Measurements from ENCODE around the gene PLA2G4B. TPM values are rescaled to one million over a fixed set of nuclear protein-coding genes. Genes with fewer than 3 reads are reported as not detected.

PLA2G4B gene
- total and polyA plus RNA-seq, 2 experiments from 2014 or later = 2.7 to 19.6 TPM

- Histone ChIP-seq H4K20me1 (ENCODE audit: insufficient read depth, poor library complexity, severe bottlenecking) (no peaks in the 10 kb centered on the region), H3K27me3 (no peaks in the 10 kb centered on the region), H3K9me3 (ENCODE audit: low read depth) (no peaks in the 10 kb centered on the region), H3K27ac (no peak overlapping the region), H3K4me2 (no peak overlapping the region), H3K36me3 (replicated peaks; ENCODE audit: insufficient read depth, low read depth) (no peaks in the 10 kb centered on the region), H3K79me2 (no peaks in the 10 kb centered on the region), H3K4me1 (ENCODE audit: insufficient read depth) (no peaks in the 10 kb centered on the region), H3K9me2 (replicated peaks; ENCODE audit: insufficient read depth) (no peaks in the 10 kb centered on the region), H3K4me3 (no peak overlapping the region), H2AFZ (no peak overlapping the region)
- 91% methylated on average over 14 of the region's 16 CpGs for WGBS (ENCODE audit: low lambda C conversion rate, missing lambda C conversion rate)
- DNase-seq (ENCODE audit: low spot score) = no peak
- TF ChIP-seq EZH2 (IDR thresholded peaks at IDR 0.05; ENCODE audit: borderline replicate concordance) (no peak), EZH2phosphoT487 (IDR thresholded peaks at IDR 0.05; ENCODE audit: low read depth, severe bottlenecking, unreplicated experiment) (no peak), CTCF (IDR thresholded peaks at IDR 0.05; ENCODE audit: poor library complexity) (no peak)
These were observed 1.3 kb downstream of the PLA2G4B start for GRCh38 chr15:41839781-41840491.

- no peaks in the 10 kb centered on the region for H3K9me2 ChIP-seq (replicated peaks; ENCODE audit: insufficient read depth)
- no peaks in the 10 kb centered on the region for H4K20me1 ChIP-seq (ENCODE audit: insufficient read depth, poor library complexity, severe bottlenecking)
- H3K4me1 ChIP-seq (ENCODE audit: insufficient read depth) = no peaks in the 10 kb centered on the region
- no peak for DNase-seq (ENCODE audit: low spot score)
- H3K4me2 ChIP-seq = no peak overlapping the region
- no peak overlapping the region for H3K27ac ChIP-seq
- no peaks in the 10 kb centered on the region for H3K9me3 ChIP-seq (ENCODE audit: low read depth)
- H3K79me2 ChIP-seq = no peaks in the 10 kb centered on the region
- no peak for TF ChIP-seq CTCF (IDR thresholded peaks at IDR 0.05; ENCODE audit: poor library complexity)
- no peak for TF ChIP-seq EZH2 (IDR thresholded peaks at IDR 0.05; ENCODE audit: borderline replicate concordance)
- no peak for TF ChIP-seq EZH2phosphoT487 (IDR thresholded peaks at IDR 0.05; ENCODE audit: low read depth, severe bottlenecking, unreplicated experiment)
- H3K4me3 ChIP-seq = no peak overlapping the region
- no peaks in the 10 kb centered on the region for H3K27me3 ChIP-seq
- no peak overlapping the region for H2AFZ ChIP-seq
- H3K36me3 ChIP-seq (replicated peaks; ENCODE audit: insufficient read depth, low read depth) = no peaks in the 10 kb centered on the region
- 93% methylated on average over 15 of the region's 15 CpGs for WGBS (ENCODE audit: low lambda C conversion rate, missing lambda C conversion rate)
These were observed 2.0 kb downstream of the PLA2G4B start for GRCh38 chr15:41840673-41841072.

- WGBS (ENCODE audit: low lambda C conversion rate, missing lambda C conversion rate) = 99% methylated on average over 6 of the region's 10 CpGs
- no peak for DNase-seq (ENCODE audit: low spot score)
- TF ChIP-seq CTCF (IDR thresholded peaks at IDR 0.05; ENCODE audit: poor library complexity) (no peak), EZH2 (IDR thresholded peaks at IDR 0.05; ENCODE audit: borderline replicate concordance) (no peak)
- Histone ChIP-seq H3K27me3 (no peaks in the 10 kb centered on the region), H3K36me3 (replicated peaks; ENCODE audit: insufficient read depth, low read depth) (no peaks in the 10 kb centered on the region), H3K4me1 (ENCODE audit: insufficient read depth) (no peaks in the 10 kb centered on the region), H3K79me2 (no peaks in the 10 kb centered on the region), H3K4me2 (no peak overlapping the region), H2AFZ (no peak overlapping the region), H3K27ac (no peak overlapping the region), H3K9me3 (ENCODE audit: low read depth) (no peaks in the 10 kb centered on the region), H3K9me2 (replicated peaks; ENCODE audit: insufficient read depth) (no peaks in the 10 kb centered on the region), H3K4me3 (no peak overlapping the region), H4K20me1 (ENCODE audit: insufficient read depth, poor library complexity, severe bottlenecking) (no peaks in the 10 kb centered on the region)
These were observed 2.5 kb downstream of the PLA2G4B start for GRCh38 chr15:41841131-41841530.
